GM10248 (cell line): ENCODE results near the gene FAM20A.
"Not testable (repeated sequence)": the region's sequence is repeated elsewhere in the genome, so short reads cannot be mapped to it uniquely, and the experiment has no call there.

ENCODE experiments used
- CTCF ChIA-PET: fragments of 300-600 bp; sonication (Branson Sonifier 250); formaldehyde crosslinking; extraction: SDS; loops from one replicate; lab custom pipeline; 2021; ENCODE audit warnings: antibody characterized with exemption; lab: Yijun Ruan, JAX
- POLR2A ChIA-PET: fragments of 350-650 bp; sonication (Branson Sonifier 250); formaldehyde crosslinking; extraction: SDS; loops from one replicate; lab custom pipeline; 2020; ENCODE audit warnings: antibody characterized with exemption; lab: Yijun Ruan, JAX
- DNase-seq: peaks from one replicate; pipeline ENCODE4 v3.0.0; 2012; ENCODE audit errors: extremely low spot score
- CTCF ChIP-seq: IDR thresholded peaks from 2 replicates; pipeline ENCODE4 v1.5.1; 2012; ENCODE audit warnings: mild to moderate bottlenecking, low read depth; ENCODE audit errors: extremely low read depth, missing control alignments, control extremely low read depth

The FAM20A gene

GRCh38 chr17:68587026-68587425, 14.1 kb downstream of the FAM20A start:
- ChIA-PET CTCF (no interaction called here), POLR2A (interaction anchor here (0.6 kb wide), 1 partner anchor 31 kb away, joined by 4 read pairs; no protein-coding TSS in a partner anchor)
- DNase-seq, result no peak
- TF ChIP-seq CTCF, result no peak

GRCh38 chr17:68585643-68586042, 15.5 kb downstream of the FAM20A start:
- TF ChIP-seq CTCF, result no peak
- CTCF ChIA-PET, result no interaction called here
- no peak for DNase-seq
- POLR2A ChIA-PET, result no interaction called here

GRCh38 chr17:68584581-68585303, 16.4 kb downstream of the FAM20A start:
- ChIA-PET CTCF (interaction anchor here (1.5 kb wide), 1 partner anchor 19 kb away, joined by 5 read pairs; no protein-coding TSS in a partner anchor), POLR2A (no interaction called here)
- TF ChIP-seq CTCF, result no peak
- DNase-seq, result no peak

- POLR2A ChIA-PET, DNase-seq: not testable (repeated sequence)
- CTCF ChIA-PET, result interaction anchor here (1.0 kb wide), 1 partner anchor 31 kb away, joined by 4 read pairs; no protein-coding TSS in a partner anchor
Measured at GRCh38 chr17:68582867-68583266, 18.3 kb downstream of the FAM20A start.

GRCh38 chr17:68581863-68582645, 19.1 kb downstream of the FAM20A start:
- DNase-seq, result no peak
- ChIA-PET POLR2A (no interaction called here), CTCF (interaction anchor here (1.0 kb wide), 1 partner anchor 32 kb away, joined by 4 read pairs; no protein-coding TSS in a partner anchor)
- TF ChIP-seq CTCF, result no peak

GRCh38 chr17:68580236-68580770, 20.9 kb downstream of the FAM20A start:
- TF ChIP-seq CTCF, result no peak
- DNase-seq, result no peak
- ChIA-PET POLR2A (no interaction called here), CTCF (interaction anchor here (1.7 kb wide), 1 partner anchor 13 kb away, joined by 6 read pairs; no protein-coding TSS in a partner anchor)
